Common myeloid progenitor, CD34-positive (primary cell): ENCODE measurements around the gene LHX6.

Experiments used
- CTCF ChIA-PET: fragments of 350-600 bp; sonication (Branson Sonifier 250); formaldehyde crosslinking; loops from one replicate; lab custom pipeline; 2021; ENCODE audit warnings: antibody characterized with exemption; lab: Charles Lee
- POLR2A ChIA-PET: fragments of 350-600 bp; sonication (Branson Sonifier 250); formaldehyde crosslinking; loops from one replicate; lab custom pipeline; 2021; ENCODE audit warnings: antibody characterized with exemption; lab: Charles Lee
- DNase-seq, 3 donors: peaks; one replicate each; pipeline versions ENCODE4 v3.0.0 to v3.0.0-alpha.2; 2013
- H3K27ac ChIP-seq, 2 experiments: 1 replicate in 1 of 2; 2 replicates in 1 of 2; pipeline ENCODE4 v1.7.0; 2013; ENCODE audit warnings: inconsistent platforms in 2 of 2, low read length in 2 of 2, mild to moderate bottlenecking in 2 of 2, low read depth in 1 of 2, moderate library complexity in 1 of 2; ENCODE audit not compliant: severe bottlenecking in 2 of 2, insufficient read depth in 1 of 2, poor library complexity in 1 of 2
- H3K27me3 ChIP-seq, 5 experiments: replicated peaks in 2 of 5; 1 replicate in 3 of 5; 2 replicates in 2 of 5; pipeline versions ENCODE4 v1.6.1 to v1.7.0; 2013; ENCODE audit warnings: low read length in 4 of 5, mild to moderate bottlenecking in 2 of 5, moderate library complexity in 2 of 5, inconsistent platforms in 1 of 5; ENCODE audit not compliant: insufficient read depth in 5 of 5, control insufficient read depth in 4 of 5
- H3K36me3 ChIP-seq, 4 experiments: 1 replicate in 2 of 4; 2 replicates in 2 of 4; pipeline versions ENCODE4 v1.6.1 to v1.7.0; 2013; ENCODE audit warnings: low read length in 3 of 4, control low read depth in 1 of 4, mild to moderate bottlenecking in 1 of 4; ENCODE audit not compliant: control insufficient read depth in 4 of 4, insufficient read depth in 4 of 4
- H3K4me1 ChIP-seq, 4 experiments: 1 replicate in 3 of 4; 2 replicates in 1 of 4; pipeline versions ENCODE4 v1.6.1 to v1.7.1; 2013; ENCODE audit warnings: low read length in 3 of 4, mild to moderate bottlenecking in 3 of 4, control low read depth in 1 of 4, inconsistent platforms in 1 of 4, moderate library complexity in 1 of 4; ENCODE audit not compliant: control insufficient read depth in 4 of 4, insufficient read depth in 4 of 4; ENCODE audit errors: control extremely low read depth in 1 of 4
- H3K4me3 ChIP-seq, 7 experiments: 1 replicate in 4 of 7; 2 replicates in 3 of 7; pipeline versions ENCODE4 v1.5.1 to v1.7.0; 2013; ENCODE audit warnings: mild to moderate bottlenecking in 7 of 7, low read length in 6 of 7, moderate library complexity in 6 of 7, inconsistent platforms in 2 of 7, low read depth in 2 of 7, control low read depth in 1 of 7; ENCODE audit not compliant: insufficient read depth in 4 of 7, control insufficient read depth in 1 of 7; ENCODE audit errors: extremely low read depth in 1 of 7
- H3K9me3 ChIP-seq, 5 experiments: 1 replicate in 4 of 5; 2 replicates in 1 of 5; pipeline versions ENCODE4 v1.6.1 to v1.7.1; 2013; ENCODE audit warnings: low read length in 4 of 5, mild to moderate bottlenecking in 2 of 5, inconsistent platforms in 1 of 5, low read depth in 1 of 5, moderate library complexity in 1 of 5; ENCODE audit not compliant: control insufficient read depth in 4 of 5, insufficient read depth in 2 of 5; ENCODE audit errors: control extremely low read depth in 1 of 5
- WGBS: methylation state at CpG from one replicate; pipeline ENCODE4 v1.1.5; 2013; ENCODE audit not compliant: insufficient coverage; 5-methylcytosine and 5-hydroxymethylcytosine counted together

Gene LHX6

DNA sequence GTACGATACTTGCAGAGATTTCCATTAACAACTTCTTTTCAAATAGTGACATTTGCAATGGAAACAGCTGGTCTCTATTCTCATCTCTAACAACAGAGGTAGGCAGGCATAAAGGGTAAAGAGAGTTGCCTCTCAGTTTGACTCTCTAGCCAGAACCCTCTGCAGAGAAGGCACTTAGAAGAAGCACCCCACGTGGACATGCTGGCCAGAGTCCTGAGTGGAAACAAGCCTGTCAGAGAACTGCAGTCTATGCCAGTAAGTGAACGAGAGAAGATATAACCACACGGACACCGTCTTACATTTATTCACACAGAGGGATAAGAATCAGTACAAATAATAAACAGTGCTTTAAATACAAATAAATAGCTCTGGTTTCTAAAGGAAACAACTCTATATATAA lies 11.0 kb upstream of the LHX6 start:
- Histone ChIP-seq H3K27me3 (no peaks in the 10 kb centered on the region), H3K4me3 (no peak overlapping the region), H3K27ac (no peak overlapping the region), H3K4me1 (no peaks in the 10 kb centered on the region), H3K9me3 (no peaks in the 10 kb centered on the region), H3K36me3 (peaks cover 16 to 54% (median 32%) of the 10 kb centered on the region in 4 experiments)
- CTCF ChIA-PET, result no interaction called here
- no peak for DNase-seq
- 100% methylated on average over 2 of the region's 5 CpGs for WGBS
- POLR2A ChIA-PET, result no interaction called here

DNA sequence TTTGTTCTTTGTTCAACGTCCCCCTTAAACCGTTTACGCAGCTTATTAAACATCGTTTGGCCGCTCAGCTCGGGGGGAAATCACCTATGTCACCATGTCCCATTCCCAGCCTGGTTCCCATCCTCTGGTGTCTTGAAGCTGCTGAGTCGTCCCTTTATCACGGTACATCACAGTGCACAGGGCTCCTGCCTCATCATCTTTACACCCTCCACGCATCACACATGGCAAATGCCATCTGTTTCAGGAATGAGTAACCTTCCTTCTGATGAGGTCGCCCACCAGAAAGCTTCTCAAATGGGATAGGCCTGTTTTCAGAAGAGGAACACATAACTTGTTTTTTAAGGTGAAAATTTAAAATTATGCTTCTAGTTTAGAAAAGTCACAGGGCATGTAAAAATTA lies 7.9 kb upstream of the LHX6 start:
- POLR2A ChIA-PET, result no interaction called here
- 95% methylated on average over 10 of the region's 10 CpGs for WGBS
- CTCF ChIA-PET, result interaction anchor here (1.6 kb wide), 1 partner anchor 13 kb away, joined by 3 read pairs; no protein-coding TSS in a partner anchor

DNA sequence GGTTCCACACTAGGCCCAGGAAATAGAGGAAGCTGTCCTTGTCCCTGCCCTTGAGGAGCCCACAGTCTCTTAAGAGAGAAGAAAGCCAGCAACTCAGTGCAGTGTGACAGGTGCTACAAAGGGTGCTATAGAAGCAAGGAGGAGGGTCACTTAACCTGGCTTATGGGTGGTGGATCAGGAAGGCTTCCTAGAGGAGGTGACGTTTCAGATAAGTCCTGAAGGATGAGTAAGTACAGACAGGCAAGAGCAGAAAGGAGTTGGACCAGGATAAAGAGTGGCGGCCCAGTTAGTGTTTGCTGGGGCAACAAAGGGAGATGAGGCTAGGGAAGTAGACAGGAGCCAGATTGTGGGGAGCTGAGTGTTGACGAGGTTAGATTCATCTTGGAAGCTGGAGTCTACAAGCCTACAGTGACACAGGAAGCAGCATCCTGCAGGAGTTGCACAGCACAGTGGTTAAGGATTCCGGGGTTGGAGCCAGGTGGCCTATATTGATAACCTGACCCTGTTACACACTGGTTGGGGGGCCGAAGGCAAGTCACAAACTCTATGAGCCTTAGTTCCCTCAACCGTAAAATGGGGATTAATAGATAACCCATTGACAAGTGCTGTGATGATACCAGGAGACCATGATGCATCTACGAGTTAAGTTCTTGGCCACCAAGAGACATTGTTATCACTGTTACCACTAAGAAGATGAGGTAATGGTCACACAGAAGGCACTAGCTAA lies 5.4 kb upstream of the LHX6 start:
- no peak for DNase-seq
- Histone ChIP-seq H3K4me1 (peaks cover 0 to 1% (median 0%) of the 10 kb centered on the region in 4 experiments), H3K4me3 (no peak overlapping the region), H3K9me3 (peaks cover 0 to 2% (median 0%) of the 10 kb centered on the region in 5 experiments), H3K36me3 (peaks cover 0 to 8% (median under 1%) of the 10 kb centered on the region in 4 experiments), H3K27ac (no peak overlapping the region), H3K27me3 (peaks cover 0 to 33% (median 9%) of the 10 kb centered on the region in 5 experiments)
- 95% methylated on average over 6 of the region's 7 CpGs for WGBS
- POLR2A ChIA-PET, result no interaction called here
- CTCF ChIA-PET, result interaction anchor here (1.6 kb wide), 1 partner anchor 9 kb away, joined by 3 read pairs; no protein-coding TSS in a partner anchor

More for the DNA sequence above, 7.9 kb upstream of the LHX6 start:
- H3K36me3 ChIP-seq, result peaks cover 7 to 26% (median 11%) of the 10 kb centered on the region in 4 experiments
- no peaks in the 10 kb centered on the region for H3K9me3 ChIP-seq
- peaks cover 0 to 8% (median 0%) of the 10 kb centered on the region in 5 experiments for H3K27me3 ChIP-seq
- H3K27ac ChIP-seq, result no peak overlapping the region
- H3K4me3 ChIP-seq, result no peak overlapping the region
- H3K4me1 ChIP-seq, result no peaks in the 10 kb centered on the region
- DNase-seq, result no peak

DNA sequence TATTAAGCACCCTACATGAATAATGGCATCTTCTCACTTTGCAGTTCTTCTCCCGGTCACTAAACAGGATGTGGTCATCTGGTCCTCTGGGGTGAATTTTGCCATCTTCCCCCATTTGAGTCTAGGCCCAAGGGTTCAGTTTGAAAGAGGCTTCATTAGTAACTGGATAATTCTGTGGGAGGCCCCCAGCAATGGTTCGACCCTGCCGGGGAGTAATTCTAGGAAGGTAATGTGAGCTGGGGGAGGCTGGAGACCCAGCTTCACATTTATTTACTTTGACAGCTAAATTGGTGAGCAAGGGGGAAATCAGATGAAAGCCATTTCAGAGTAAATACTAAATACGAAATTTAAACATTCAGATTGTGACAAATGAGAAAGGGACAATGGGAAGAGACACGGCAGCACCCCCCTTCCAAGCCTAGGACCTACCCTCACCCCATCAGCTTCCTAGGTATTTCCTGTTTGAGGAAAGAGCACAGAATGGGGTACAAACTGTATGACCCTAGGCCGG lies 4.1 kb upstream of the LHX6 start:
- no peak for DNase-seq
- ChIA-PET POLR2A (no interaction called here), CTCF (no interaction called here)
- Histone ChIP-seq H3K27me3 (peaks cover 0 to 44% (median 9%) of the 10 kb centered on the region in 5 experiments), H3K9me3 (peaks cover 0 to 3% (median 0%) of the 10 kb centered on the region in 5 experiments), H3K4me3 (no peak overlapping the region), H3K36me3 (peaks cover 0 to 3% (median 0%) of the 10 kb centered on the region in 4 experiments), H3K4me1 (peaks cover 0 to 13% (median 7%) of the 10 kb centered on the region in 4 experiments), H3K27ac (no peak overlapping the region)
- 89% methylated on average over 6 of the region's 6 CpGs for WGBS

DNA sequence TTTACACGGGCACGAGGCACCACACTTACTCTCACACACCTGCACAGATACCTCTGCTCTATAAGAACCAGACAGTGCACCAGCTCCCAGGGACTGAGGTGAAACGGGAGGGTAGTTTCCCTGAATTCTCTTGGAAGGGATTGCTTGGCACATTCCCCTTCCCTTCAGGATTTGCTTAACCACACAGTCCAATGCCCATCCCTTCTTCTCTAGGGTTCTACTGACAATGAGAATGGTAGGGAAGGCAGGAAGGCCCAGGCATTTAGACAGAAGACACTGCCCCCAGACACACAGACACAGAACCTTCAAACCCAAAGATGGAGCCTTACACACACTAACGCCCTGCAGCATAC lies 704 bp upstream of the LHX6 start:
- Histone ChIP-seq H3K9me3 (peaks cover 0 to 9% (median 0%) of the 10 kb centered on the region in 5 experiments), H3K27ac (no peak overlapping the region), H3K4me3 (no peak overlapping the region), H3K36me3 (peaks cover 0 to 15% (median 0%) of the 10 kb centered on the region in 4 experiments), H3K27me3 (peaks cover 0 to 75% (median 9%) of the 10 kb centered on the region in 5 experiments), H3K4me1 (peaks cover 0 to 30% (median 11%) of the 10 kb centered on the region in 4 experiments)
- 100% methylated on average over 2 of the region's 4 CpGs for WGBS
- POLR2A ChIA-PET, result no interaction called here
- no peak for DNase-seq
- CTCF ChIA-PET, result interaction anchor here (1.2 to 2.5 kb wide), 2 partner anchors 17 to 121 kb away, joined by 3 to 6 read pairs; no protein-coding TSS in a partner anchor

DNA sequence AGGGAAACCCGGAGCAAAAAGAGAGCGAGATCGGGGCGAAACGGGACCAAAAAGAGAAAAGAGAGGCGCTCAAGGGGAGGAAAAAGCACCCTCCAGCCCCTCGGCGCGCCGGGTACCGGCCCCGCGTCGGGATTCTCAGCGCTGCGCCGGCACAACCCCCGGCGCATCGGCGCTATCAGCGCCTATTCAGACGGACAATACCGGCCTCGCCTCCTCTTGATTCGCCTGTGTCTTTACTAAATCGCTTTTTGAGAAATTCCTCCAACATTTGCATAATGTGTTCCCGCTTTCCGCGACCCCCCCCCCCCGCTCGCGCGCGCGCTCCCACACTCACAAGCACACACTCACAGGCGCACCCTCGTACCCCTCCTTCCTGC lies 578 bp downstream of the LHX6 start:
- Histone ChIP-seq H3K27me3 (peaks cover 0 to 84% (median 9%) of the 10 kb centered on the region in 5 experiments), H3K4me1 (peaks cover 0 to 30% (median 11%) of the 10 kb centered on the region in 4 experiments), H3K27ac (no peak overlapping the region), H3K9me3 (peaks cover 0 to 9% (median 0%) of the 10 kb centered on the region in 5 experiments), H3K4me3 (peak overlapping the region; percentile 20 to 71 (median 61)), H3K36me3 (peaks cover 0 to 19% (median 0%) of the 10 kb centered on the region in 4 experiments)
- ChIA-PET CTCF (no interaction called here), POLR2A (interaction anchor here (1.0 kb wide), 1 partner anchor 37 kb away, joined by 3 read pairs; the partner anchor contains the start of genes MRRF and RBM18)
- no peak for DNase-seq
- under 1% methylated on average over 25 of the region's 38 CpGs for WGBS

DNA sequence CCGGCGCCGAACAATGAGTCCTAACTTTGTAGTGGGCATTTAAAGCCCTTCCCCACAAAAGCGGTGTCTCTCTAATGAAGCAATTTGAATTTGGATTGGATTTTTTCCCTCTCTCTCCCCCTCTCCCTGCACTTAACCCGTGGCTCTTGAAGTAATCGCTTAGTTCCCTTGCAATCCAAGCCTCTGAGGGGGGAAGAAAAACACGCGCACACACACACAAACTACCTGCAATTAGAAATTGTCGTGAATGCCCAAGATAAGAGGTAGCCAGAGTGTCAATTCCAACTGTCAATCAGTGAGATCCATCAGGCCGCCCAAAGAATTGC lies 1.2 kb downstream of the LHX6 start:
- H3K36me3 ChIP-seq, result peaks cover 0 to 19% (median 0%) of the 10 kb centered on the region in 4 experiments
- H3K9me3 ChIP-seq, result peaks cover 0 to 9% (median 0%) of the 10 kb centered on the region in 5 experiments
- no peak overlapping the region for H3K4me3 ChIP-seq
- ChIA-PET POLR2A (no interaction called here), CTCF (no interaction called here)
- peak in 1 of 3 donors; percentile 20 for DNase-seq
- H3K27ac ChIP-seq, result no peak overlapping the region
- whole genome bisulfite sequencing, result 83% methylated on average over 1 of the region's 10 CpGs
- H3K4me1 ChIP-seq, result peaks cover 0 to 36% (median 16%) of the 10 kb centered on the region in 4 experiments
- peaks cover 0 to 85% (median 9%) of the 10 kb centered on the region in 5 experiments for H3K27me3 ChIP-seq
